ENCODE results near the gene SLC7A14.

The SLC7A14 gene

GRCh38 chr3:170426240-170426797 lies 159.6 kb downstream of the SLC7A14 start:
- no peak for DNase-seq (ENCODE audit: low read depth in 2 of 2)

- DNase-seq (ENCODE audit: low read depth in 2 of 2): no peak
Observed at GRCh38 chr3:170425491-170426239, 160.2 kb downstream of the SLC7A14 start.

GRCh38 chr3:170424879-170425278 lies 161.0 kb downstream of the SLC7A14 start:
- no peak for DNase-seq (ENCODE audit: low read depth in 2 of 2)

GRCh38 chr3:170423001-170423615 lies 162.8 kb downstream of the SLC7A14 start:
- no peak for DNase-seq (ENCODE audit: low read depth in 2 of 2)

- DNase-seq (ENCODE audit: low read depth in 2 of 2): no peak
Observed at GRCh38 chr3:170421758-170422157, 164.1 kb downstream of the SLC7A14 start.

- DNase-seq (ENCODE audit: low read depth in 2 of 2): no peak
Observed at GRCh38 chr3:170421111-170421641, 164.7 kb downstream of the SLC7A14 start.

- no peak for DNase-seq (ENCODE audit: low read depth in 2 of 2)
Observed at GRCh38 chr3:170420307-170420821, 165.5 kb downstream of the SLC7A14 start.

GRCh38 chr3:170419557-170420087 lies 166.3 kb downstream of the SLC7A14 start:
- DNase-seq (ENCODE audit: low read depth in 2 of 2): no peak

GRCh38 chr3:170418422-170419398 lies 167.2 kb downstream of the SLC7A14 start, which contains the start of gene CLDN11:
Gene CLDN11, plus strand, starts transcription at chr3:170418868. Its CDS starts 199 bp downstream, at chr3:170419067.
- no peak for DNase-seq (ENCODE audit: low read depth in 2 of 2)

- DNase-seq (ENCODE audit: low read depth in 2 of 2): no peak
Observed at GRCh38 chr3:170417090-170417489, 168.8 kb downstream of the SLC7A14 start.

GRCh38 chr3:170414202-170414663 lies 171.6 kb downstream of the SLC7A14 start:
- DNase-seq (ENCODE audit: low read depth in 2 of 2): peak in 1 of 2 donors; percentile 6

- DNase-seq (ENCODE audit: low read depth in 2 of 2): no peak
Observed at GRCh38 chr3:170413291-170413690, 172.6 kb downstream of the SLC7A14 start.

GRCh38 chr3:170410428-170411029 lies 175.3 kb downstream of the SLC7A14 start:
- no peak for DNase-seq (ENCODE audit: low read depth in 2 of 2)

Data from stimulated activated CD8-positive, alpha-beta memory T cell treated with anti-CD3 and anti-CD28 coated beads, Interleukin-15, amount 100 ng/mL, for 48 hours (primary cell).